ELF-1 (cell line): ENCODE measurements around the gene C3orf52.
"Not testable (repeated sequence)": the region's sequence is repeated elsewhere in the genome, so short reads cannot be mapped to it uniquely, and the experiment has no call there.

ENCODE experiments used
- DNase-seq: peaks from one replicate; pipeline ENCODE4 v3.0.0-alpha.2; 2016; ENCODE audit warnings: low read depth, low spot score

Gene C3orf52

GRCh38 chr3:112086076-112086854 is at the start of gene C3orf52:
Gene C3orf52, plus strand, starts transcription at chr3:112086389. Its CDS starts 19 bp downstream, at chr3:112086408.
- peak; percentile 94 for DNase-seq

GRCh38 chr3:112037194-112037593 is 49.0 kb upstream of the C3orf52 start:
- DNase-seq = not testable (repeated sequence)

GRCh38 chr3:112038863-112039262 is 47.3 kb upstream of the C3orf52 start:
- DNase-seq = no peak

GRCh38 chr3:112041321-112041720 is 44.9 kb upstream of the C3orf52 start:
- DNase-seq = no peak

GRCh38 chr3:112042842-112043280 is 43.3 kb upstream of the C3orf52 start:
- DNase-seq = no peak

- DNase-seq = peak; percentile 49
Observed at GRCh38 chr3:112043621-112044201, 42.5 kb upstream of the C3orf52 start.

GRCh38 chr3:112046599-112046998 is 39.6 kb upstream of the C3orf52 start:
- no peak for DNase-seq

- DNase-seq = no peak
Observed at GRCh38 chr3:112047264-112047663, 38.9 kb upstream of the C3orf52 start.

GRCh38 chr3:112048911-112049310 is 37.3 kb upstream of the C3orf52 start:
- peak; percentile 75 for DNase-seq

- DNase-seq = no peak
Observed at GRCh38 chr3:112053229-112053628, 33.0 kb upstream of the C3orf52 start.

GRCh38 chr3:112056451-112056929 is 29.7 kb upstream of the C3orf52 start:
- DNase-seq = no peak

- no peak for DNase-seq
Observed at GRCh38 chr3:112059497-112059896, 26.7 kb upstream of the C3orf52 start.

- DNase-seq = no peak
Observed at GRCh38 chr3:112061152-112061551, 25.0 kb upstream of the C3orf52 start.

- not testable (repeated sequence) for DNase-seq
Observed at GRCh38 chr3:112072387-112073060, 13.7 kb upstream of the C3orf52 start.

GRCh38 chr3:112074006-112074405 is 12.2 kb upstream of the C3orf52 start:
- DNase-seq = no peak

- DNase-seq = peak; percentile 88
Observed at GRCh38 chr3:112074616-112075497, 11.3 kb upstream of the C3orf52 start.

- no peak for DNase-seq
Observed at GRCh38 chr3:112078125-112079083, 7.8 kb upstream of the C3orf52 start.

GRCh38 chr3:112083239-112083638 is 3.0 kb upstream of the C3orf52 start:
- no peak for DNase-seq

- DNase-seq = peak; percentile 44
Observed at GRCh38 chr3:112084980-112085705, 1.0 kb upstream of the C3orf52 start.

GRCh38 chr3:112085735-112086075 is 484 bp upstream of the C3orf52 start:
- no peak for DNase-seq
